CD14-positive monocyte (primary cell): ENCODE results near the gene RFNG. TPM values are rescaled to one million over a fixed set of nuclear protein-coding genes. Genes with fewer than 3 reads are reported as not detected.
A peak's percentile ranks its signal among the peaks of the same experiment; 100 is the strongest.

Experiments
- DNase-seq, 3 donors: peaks; one replicate each; pipeline ENCODE4 v3.0.0-alpha.2; 2011 to 2022
- H2AFZ ChIP-seq: 2 replicates; pipeline ENCODE4 v1.6.0; 2012; ENCODE audit warnings: mild to moderate bottlenecking, low read depth, low read length, inconsistent platforms; ENCODE audit not compliant: insufficient read depth, poor library complexity, severe bottlenecking
- H3K27ac ChIP-seq, 2 donors: 1 replicate in 1 of 2; 2 replicates in 1 of 2; pipeline ENCODE4 v1.5.1; 2012 to 2013; ENCODE audit warnings: low read length in 2 of 2, control low read depth in 1 of 2, inconsistent platforms in 1 of 2, low read depth in 1 of 2, mild to moderate bottlenecking in 1 of 2
- H3K27me3 ChIP-seq, 2 donors: one replicate each; pipeline versions ENCODE4 v1.6.0 to v1.6.1; 2011 to 2013; ENCODE audit warnings: low read length in 2 of 2; ENCODE audit not compliant: control insufficient read depth in 2 of 2, insufficient read depth in 2 of 2
- H3K36me3 ChIP-seq, 2 donors: replicated peaks in 1 of 2; 1 replicate in 1 of 2; 2 replicates in 1 of 2; pipeline versions ENCODE4 v1.5.1 to v1.6.1; 2012 to 2013; ENCODE audit warnings: low read length in 2 of 2, control low read depth in 1 of 2, inconsistent platforms in 1 of 2, mild to moderate bottlenecking in 1 of 2; ENCODE audit not compliant: insufficient read depth in 2 of 2, control insufficient read depth in 1 of 2
- H3K4me1 ChIP-seq, 2 donors: 1 replicate in 1 of 2; 2 replicates in 1 of 2; pipeline versions ENCODE4 v1.5.1 to v1.6.1; 2012 to 2013; ENCODE audit warnings: low read length in 2 of 2, control low read depth in 1 of 2, inconsistent platforms in 1 of 2, mild to moderate bottlenecking in 1 of 2, moderate library complexity in 1 of 2; ENCODE audit not compliant: insufficient read depth in 2 of 2, control insufficient read depth in 1 of 2
- H3K4me2 ChIP-seq: replicated peaks from 2 replicates; pipeline ENCODE3; 2012; ENCODE audit warnings: low read length, moderate library complexity, mild to moderate bottlenecking; ENCODE audit not compliant: poor library complexity, severe bottlenecking; ENCODE audit errors: extremely low read depth
- H3K4me3 ChIP-seq, 3 experiments: fragments of 200-600 bp in 1 of 3; sonication (generic) in 1 of 3; replicated peaks in 1 of 3; 1 replicate in 2 of 3; 2 replicates in 1 of 3; pipeline ENCODE4 v1.5.1; 2011 to 2013; ENCODE audit warnings: low read length in 3 of 3, mild to moderate bottlenecking in 3 of 3, control low read depth in 2 of 3, low read depth in 2 of 3, inconsistent platforms in 1 of 3, moderate library complexity in 1 of 3
- H3K79me2 ChIP-seq: 2 replicates; pipeline ENCODE4 v1.6.0; 2012; ENCODE audit warnings: mild to moderate bottlenecking, control low read depth, inconsistent platforms, low read length, moderate library complexity; ENCODE audit not compliant: insufficient read depth
- H3K9ac ChIP-seq: 2 replicates; pipeline ENCODE4 v1.6.0; 2017; ENCODE audit warnings: low read length, mild to moderate bottlenecking; ENCODE audit not compliant: insufficient read depth, poor library complexity, severe bottlenecking
- H3K9me3 ChIP-seq, 2 donors: replicated peaks in 1 of 2; 1 replicate in 1 of 2; 2 replicates in 1 of 2; pipeline versions ENCODE4 v1.5.1 to v1.6.1; 2012 to 2013; ENCODE audit warnings: low read length in 2 of 2, control low read depth in 1 of 2; ENCODE audit not compliant: control insufficient read depth in 1 of 2, insufficient read depth in 1 of 2
- H4K20me1 ChIP-seq: 2 replicates; pipeline ENCODE4 v1.6.0; 2012; ENCODE audit warnings: mild to moderate bottlenecking, low read length, control low read depth, moderate library complexity; ENCODE audit not compliant: insufficient read depth
- H3K27ac Mint-ChIP-seq, 7 donors: one replicate each; pipeline ENCODE4 v1.8.0; 2020; ENCODE audit warnings: mild to moderate bottlenecking in 7 of 7, mixed read lengths in 7 of 7, moderate library complexity in 6 of 7, inconsistent platforms in 2 of 7
- H3K27me3 Mint-ChIP-seq, 3 donors: one replicate each; pipeline ENCODE4 v1.8.0; 2021 to 2022; ENCODE audit warnings: low read depth in 3 of 3, mild to moderate bottlenecking in 3 of 3, mixed read lengths in 3 of 3, moderate library complexity in 3 of 3, inconsistent platforms in 1 of 3
- H3K36me3 Mint-ChIP-seq, 2 donors: one replicate each; pipeline ENCODE4 v1.8.0; 2020; ENCODE audit warnings: mixed read lengths in 2 of 2, inconsistent platforms in 1 of 2, mild to moderate bottlenecking in 1 of 2
- H3K4me1 Mint-ChIP-seq: one replicate; pipeline ENCODE4 v1.8.0; 2020; ENCODE audit warnings: mild to moderate bottlenecking, mixed read lengths
- H3K4me3 Mint-ChIP-seq, 2 donors: one replicate each; pipeline ENCODE4 v1.8.0; 2020; ENCODE audit warnings: mild to moderate bottlenecking in 2 of 2, mixed read lengths in 2 of 2, moderate library complexity in 1 of 2
- H3K9me3 Mint-ChIP-seq, 7 donors: one replicate each; pipeline ENCODE4 v1.8.0; 2020 to 2022; ENCODE audit warnings: mixed read lengths in 7 of 7, mild to moderate bottlenecking in 6 of 7, moderate library complexity in 6 of 7, inconsistent platforms in 2 of 7
- CTCF ChIP-seq: fragments of 200-600 bp; IDR thresholded peaks from one replicate; pipeline ENCODE4 v1.8.0; 2022; ENCODE audit warnings: antibody characterized with exemption, mild to moderate bottlenecking
- WGBS: methylation state at CpG from one replicate; pipeline ENCODE4 v1.1.5; 2013; ENCODE audit warnings: missing lambda C conversion rate; ENCODE audit not compliant: insufficient coverage; 5-methylcytosine and 5-hydroxymethylcytosine counted together
- intact Hi-C, 2 donors: fragments of 100-400 bp; cut with micrococcal nuclease; formaldehyde crosslinking; loops; one replicate each; pipeline versions ENCODE4 v1.15.0 to v1.15.1; 2023
- polyA plus RNA-seq, 3 donors: library from polyadenylated mRNA; depleted of rRNA in 1 of 3; unstranded in 2 of 3; stranded (reverse) in 1 of 3; fragments of 300-500 nt in 2 of 3; fragments of >200 nt in 1 of 3; fragmentation: Illumina TruSeq in 2 of 3; gene quantifications; 1 replicate in 2 of 3; 2 replicates in 1 of 3; pipeline ENCODE4 v1.2.3, GENCODE V29; 2012 to 2021

The RFNG gene
- polyA plus RNA-seq, 3 donors, result 1.5 to 32.4 (median 4.1) TPM

GRCh38 chr17:82004517-82005455 is 46.8 kb downstream of the RFNG start:
- Histone ChIP-seq H3K4me2 (no peak overlapping the region), H3K9ac (no peak overlapping the region), H3K4me1 (no peaks in the 10 kb centered on the region), H3K36me3 (peaks cover 0 to 7% of the 10 kb centered on the region in 2 donors), H3K9me3 (no peaks in the 10 kb centered on the region), H3K27ac (no peak overlapping the region), H4K20me1 (peaks cover 7% of the 10 kb centered on the region), H3K27me3 (no peaks in the 10 kb centered on the region), H3K4me3 (no peak overlapping the region), H3K79me2 (no peaks in the 10 kb centered on the region), H2AFZ (no peak overlapping the region)
- intact Hi-C loops, result no loop called here
- Mint-ChIP-seq H3K27ac (peak overlapping the region in 1 of 7 donors; percentile 58), H3K4me3 (no peak overlapping the region), H3K36me3 (peaks cover 0 to 10% of the 10 kb centered on the region in 2 donors), H3K27me3 (peaks cover 2 to 3% (median 2%) of the 10 kb centered on the region in 3 donors), H3K9me3 (no peaks in the 10 kb centered on the region), H3K4me1 (no peaks in the 10 kb centered on the region)
- no peak for TF ChIP-seq CTCF
- DNase-seq, result no peak
- 85% methylated on average over 40 of the region's 41 CpGs for WGBS

GRCh38 chr17:82003411-82004381 is 47.9 kb downstream of the RFNG start:
- H3K27me3 ChIP-seq, result no peaks in the 10 kb centered on the region
- intact Hi-C loops, result no loop called here
- H3K4me1 ChIP-seq, result no peaks in the 10 kb centered on the region
- Mint-ChIP-seq H3K4me3 (no peak overlapping the region), H3K9me3 (no peaks in the 10 kb centered on the region), H3K4me1 (no peaks in the 10 kb centered on the region), H3K36me3 (peaks cover 0 to 13% of the 10 kb centered on the region in 2 donors), H3K27me3 (peaks cover 0 to 3% (median 2%) of the 10 kb centered on the region in 3 donors), H3K27ac (no peak overlapping the region)
- no peaks in the 10 kb centered on the region for H3K79me2 ChIP-seq
- no peak overlapping the region for H3K27ac ChIP-seq
- WGBS, result 96% methylated on average over 43 of the region's 53 CpGs
- H3K36me3 ChIP-seq, result no peaks in the 10 kb centered on the region
- H3K4me2 ChIP-seq, result no peak overlapping the region
- H3K9me3 ChIP-seq, result no peaks in the 10 kb centered on the region
- no peak for TF ChIP-seq CTCF
- no peak overlapping the region for H3K4me3 ChIP-seq
- H3K9ac ChIP-seq, result no peak overlapping the region
- no peak overlapping the region for H2AFZ ChIP-seq
- H4K20me1 ChIP-seq, result peaks cover 7% of the 10 kb centered on the region
- no peak for DNase-seq
